Epithelial cell of esophagus (primary cell): ENCODE measurements around the gene CROCC2.

Experiments
- DNase-seq: peaks from one replicate; pipeline ENCODE4 v3.0.0; 2010; ENCODE audit warnings: low read depth
- H3K4me3 ChIP-seq: 2 replicates; pipeline ENCODE4 v1.5.1; 2011; ENCODE audit warnings: mild to moderate bottlenecking, low read length, control low read depth
- CTCF ChIP-seq: IDR thresholded peaks from 2 replicates; pipeline ENCODE4 v1.5.1; 2011; ENCODE audit warnings: low read depth, mild to moderate bottlenecking, low read length, control low read depth, inconsistent platforms; ENCODE audit not compliant: insufficient read depth; ENCODE audit errors: missing control alignments

The CROCC2 gene

GRCh38 chr2:241017228-241017940 lies 111.2 kb downstream of the CROCC2 start:
- DNase-seq, result no peak
- TF ChIP-seq CTCF, result no peak
- no peak overlapping the region for H3K4me3 ChIP-seq

- TF ChIP-seq CTCF, result no peak
- H3K4me3 ChIP-seq, result no peak overlapping the region
- DNase-seq, result no peak
Measured at GRCh38 chr2:241018051-241018891, 112.1 kb downstream of the CROCC2 start.

GRCh38 chr2:241019441-241020139 lies 113.5 kb downstream of the CROCC2 start:
- H3K4me3 ChIP-seq, result no peak overlapping the region
- no peak for TF ChIP-seq CTCF
- DNase-seq, result no peak

DNA sequence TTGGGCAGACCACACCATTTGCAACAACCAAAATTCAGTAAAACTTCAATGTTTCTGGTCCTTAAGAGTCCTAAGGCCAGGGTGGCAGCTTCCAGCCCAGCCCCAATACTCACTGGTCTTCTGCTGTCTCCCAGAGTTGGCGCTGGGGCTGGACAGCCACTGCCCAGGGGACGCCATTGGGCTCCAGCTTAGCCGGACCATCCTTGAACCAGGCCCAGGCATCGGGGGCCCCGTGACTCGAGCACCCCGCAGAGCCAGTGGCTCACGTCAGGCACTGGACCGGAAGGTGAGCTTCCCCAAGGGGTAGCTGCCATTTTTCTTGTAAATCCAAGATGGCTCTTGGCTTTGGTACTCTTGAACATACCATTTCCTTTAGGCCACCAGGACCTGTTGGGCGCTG lies 114.1 kb downstream of the CROCC2 start:
- TF ChIP-seq CTCF, result no peak
- H3K4me3 ChIP-seq, result no peak overlapping the region
- DNase-seq, result no peak

- DNase-seq, result no peak
- no peak overlapping the region for H3K4me3 ChIP-seq
- no peak for TF ChIP-seq CTCF
Measured at GRCh38 chr2:241020629-241021190, 114.6 kb downstream of the CROCC2 start.

DNA sequence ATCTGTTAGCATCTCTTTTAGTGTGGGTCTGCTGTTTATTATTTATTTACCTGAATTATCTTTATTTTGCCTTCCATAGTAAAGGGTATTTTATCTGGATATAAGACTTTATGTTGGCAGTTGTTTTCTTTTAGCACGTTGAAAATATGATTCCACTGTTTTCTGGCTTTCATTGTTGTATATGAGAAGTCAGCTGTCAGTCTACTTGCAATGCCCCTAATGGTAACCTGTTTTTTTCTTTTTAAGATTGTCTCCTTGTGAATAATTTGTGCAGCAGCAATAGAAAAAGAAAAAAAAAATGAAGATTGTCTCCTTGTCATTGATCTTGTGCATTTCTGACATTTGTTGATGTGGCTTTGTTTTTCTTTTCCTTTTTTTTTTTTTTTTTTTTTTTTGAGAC lies 119.5 kb downstream of the CROCC2 start:
- no peak overlapping the region for H3K4me3 ChIP-seq
- no peak for TF ChIP-seq CTCF
- DNase-seq, result no peak
